Measurements from ENCODE around the gene HILPDA. TPM values are rescaled to one million over a fixed set of nuclear protein-coding genes. Genes with fewer than 3 reads are reported as not detected.

The HILPDA gene
- total and polyA plus RNA-seq, 9 of the 15 experiments (the other 6 are each of a cell fraction or from before 2014, with no cell fraction given) = 8.3 to 71.8 (median 23.5) TPM

DNA sequence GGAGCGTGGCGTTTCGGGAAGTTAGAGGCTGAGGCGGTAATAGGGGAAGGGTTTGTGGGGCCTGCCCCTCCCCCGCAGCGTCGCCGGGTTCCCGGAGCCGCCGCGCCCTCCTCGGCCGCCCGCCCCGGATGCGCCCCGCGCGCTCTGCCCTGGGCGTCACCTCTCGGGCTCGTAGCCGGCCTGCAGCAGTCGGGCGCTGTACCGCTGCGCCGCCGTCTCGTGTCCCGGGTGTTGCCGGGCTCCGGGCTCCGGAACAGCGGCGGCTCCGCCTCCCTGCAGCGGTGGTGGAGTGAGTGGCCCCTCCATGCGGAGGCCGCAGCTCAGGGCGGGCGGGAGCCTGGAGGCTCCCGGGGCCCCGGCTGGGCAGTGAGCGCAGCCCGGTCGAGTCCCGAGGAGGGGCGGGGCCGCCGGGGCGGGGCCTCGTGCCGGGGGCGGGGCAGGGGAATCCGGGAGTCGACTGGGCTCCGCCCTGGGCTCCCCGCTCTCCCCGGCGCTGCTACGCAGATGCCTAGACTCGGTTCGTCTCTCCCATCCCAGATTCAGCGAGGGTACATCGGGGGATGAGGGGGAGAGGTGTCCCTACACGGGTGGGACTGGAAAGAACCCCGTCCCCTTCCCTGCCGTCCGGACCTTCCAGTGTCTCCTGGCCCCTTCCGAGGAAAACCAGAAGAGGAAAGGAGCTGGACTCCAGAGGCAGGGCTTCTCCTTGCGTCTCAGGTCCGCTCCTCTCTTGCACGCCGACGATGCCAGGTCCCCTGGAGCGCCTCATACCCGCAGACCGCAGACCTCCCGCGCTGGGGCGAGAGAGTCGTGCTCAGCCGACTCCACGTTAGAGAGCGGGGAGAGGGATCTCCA is 45.9 kb upstream of the HILPDA start, which contains the start of gene IMPDH1 (continued):
- TF ChIP-seq, protein P1, sequence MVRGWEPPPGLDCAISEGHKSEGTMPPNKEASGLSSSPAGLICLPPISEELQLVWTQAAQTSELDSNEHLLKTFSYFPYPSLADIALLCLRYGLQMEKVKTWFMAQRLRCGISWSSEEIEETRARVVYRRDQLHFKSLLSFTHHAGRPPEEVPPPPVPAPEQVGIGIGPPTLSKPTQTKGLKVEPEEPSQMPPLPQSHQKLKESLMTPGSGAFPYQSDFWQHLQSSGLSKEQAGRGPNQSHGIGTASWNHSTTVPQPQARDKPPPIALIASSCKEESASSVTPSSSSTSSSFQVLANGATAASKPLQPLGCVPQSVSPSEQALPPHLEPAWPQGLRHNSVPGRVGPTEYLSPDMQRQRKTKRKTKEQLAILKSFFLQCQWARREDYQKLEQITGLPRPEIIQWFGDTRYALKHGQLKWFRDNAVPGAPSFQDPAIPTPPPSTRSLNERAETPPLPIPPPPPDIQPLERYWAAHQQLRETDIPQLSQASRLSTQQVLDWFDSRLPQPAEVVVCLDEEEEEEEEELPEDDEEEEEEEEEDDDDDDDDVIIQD (CRISPR knock-in tag; IDR thresholded peaks at IDR 0.05) = 0 out of 2 replicates have a peak, but pooled peaks have one; percentile 66
- TF ChIP-seq ZFP36 (IDR thresholded peaks at IDR 0.05; ENCODE audit: low read depth, low read length, partially characterized antibody) = peak; percentile 1
- no peak for TF ChIP-seq WHSC1 (IDR thresholded peaks at IDR 0.05; ENCODE audit: low read length)
- TF ChIP-seq FOXA3 (CRISPR knock-in tag; conservative IDR thresholded peaks at IDR 0.05 in 1 of 2, IDR thresholded peaks at IDR 0.05 in 1 of 2) = peak in 1 of 2 experiments; percentile 74; a peak in 2 of 4 replicates
- TF ChIP-seq, protein P2, sequence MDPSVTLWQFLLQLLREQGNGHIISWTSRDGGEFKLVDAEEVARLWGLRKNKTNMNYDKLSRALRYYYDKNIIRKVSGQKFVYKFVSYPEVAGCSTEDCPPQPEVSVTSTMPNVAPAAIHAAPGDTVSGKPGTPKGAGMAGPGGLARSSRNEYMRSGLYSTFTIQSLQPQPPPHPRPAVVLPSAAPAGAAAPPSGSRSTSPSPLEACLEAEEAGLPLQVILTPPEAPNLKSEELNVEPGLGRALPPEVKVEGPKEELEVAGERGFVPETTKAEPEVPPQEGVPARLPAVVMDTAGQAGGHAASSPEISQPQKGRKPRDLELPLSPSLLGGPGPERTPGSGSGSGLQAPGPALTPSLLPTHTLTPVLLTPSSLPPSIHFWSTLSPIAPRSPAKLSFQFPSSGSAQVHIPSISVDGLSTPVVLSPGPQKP (CRISPR knock-in tag; IDR thresholded peaks at IDR 0.05) = no peak
- no peak for TF ChIP-seq NCOA4 (IDR thresholded peaks at IDR 0.05; ENCODE audit: partially characterized antibody)
- no peak for TF ChIP-seq ZNF311 (CRISPR knock-in tag; IDR thresholded peaks at IDR 0.05)
- no peak for TF ChIP-seq TCFL5 (CRISPR knock-in tag; conservative IDR thresholded peaks at IDR 0.05)
- TF ChIP-seq, protein P3, sequence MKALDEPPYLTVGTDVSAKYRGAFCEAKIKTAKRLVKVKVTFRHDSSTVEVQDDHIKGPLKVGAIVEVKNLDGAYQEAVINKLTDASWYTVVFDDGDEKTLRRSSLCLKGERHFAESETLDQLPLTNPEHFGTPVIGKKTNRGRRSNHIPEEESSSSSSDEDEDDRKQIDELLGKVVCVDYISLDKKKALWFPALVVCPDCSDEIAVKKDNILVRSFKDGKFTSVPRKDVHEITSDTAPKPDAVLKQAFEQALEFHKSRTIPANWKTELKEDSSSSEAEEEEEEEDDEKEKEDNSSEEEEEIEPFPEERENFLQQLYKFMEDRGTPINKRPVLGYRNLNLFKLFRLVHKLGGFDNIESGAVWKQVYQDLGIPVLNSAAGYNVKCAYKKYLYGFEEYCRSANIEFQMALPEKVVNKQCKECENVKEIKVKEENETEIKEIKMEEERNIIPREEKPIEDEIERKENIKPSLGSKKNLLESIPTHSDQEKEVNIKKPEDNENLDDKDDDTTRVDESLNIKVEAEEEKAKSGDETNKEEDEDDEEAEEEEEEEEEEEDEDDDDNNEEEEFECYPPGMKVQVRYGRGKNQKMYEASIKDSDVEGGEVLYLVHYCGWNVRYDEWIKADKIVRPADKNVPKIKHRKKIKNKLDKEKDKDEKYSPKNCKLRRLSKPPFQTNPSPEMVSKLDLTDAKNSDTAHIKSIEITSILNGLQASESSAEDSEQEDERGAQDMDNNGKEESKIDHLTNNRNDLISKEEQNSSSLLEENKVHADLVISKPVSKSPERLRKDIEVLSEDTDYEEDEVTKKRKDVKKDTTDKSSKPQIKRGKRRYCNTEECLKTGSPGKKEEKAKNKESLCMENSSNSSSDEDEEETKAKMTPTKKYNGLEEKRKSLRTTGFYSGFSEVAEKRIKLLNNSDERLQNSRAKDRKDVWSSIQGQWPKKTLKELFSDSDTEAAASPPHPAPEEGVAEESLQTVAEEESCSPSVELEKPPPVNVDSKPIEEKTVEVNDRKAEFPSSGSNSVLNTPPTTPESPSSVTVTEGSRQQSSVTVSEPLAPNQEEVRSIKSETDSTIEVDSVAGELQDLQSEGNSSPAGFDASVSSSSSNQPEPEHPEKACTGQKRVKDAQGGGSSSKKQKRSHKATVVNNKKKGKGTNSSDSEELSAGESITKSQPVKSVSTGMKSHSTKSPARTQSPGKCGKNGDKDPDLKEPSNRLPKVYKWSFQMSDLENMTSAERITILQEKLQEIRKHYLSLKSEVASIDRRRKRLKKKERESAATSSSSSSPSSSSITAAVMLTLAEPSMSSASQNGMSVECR (CRISPR knock-in tag; IDR thresholded peaks at IDR 0.05) = peak; percentile 63; the same call in 1 of the 2 replicates
- no peak for TF ChIP-seq ZFP30 (CRISPR knock-in tag; IDR thresholded peaks at IDR 0.05; ENCODE audit: borderline replicate concordance)
- TF ChIP-seq ETV5 (CRISPR knock-in tag; IDR thresholded peaks at IDR 0.05; ENCODE audit: low read depth) = peak; percentile 89
- no peak for TF ChIP-seq XRCC3 (IDR thresholded peaks at IDR 0.05)
- TF ChIP-seq, protein P4, sequence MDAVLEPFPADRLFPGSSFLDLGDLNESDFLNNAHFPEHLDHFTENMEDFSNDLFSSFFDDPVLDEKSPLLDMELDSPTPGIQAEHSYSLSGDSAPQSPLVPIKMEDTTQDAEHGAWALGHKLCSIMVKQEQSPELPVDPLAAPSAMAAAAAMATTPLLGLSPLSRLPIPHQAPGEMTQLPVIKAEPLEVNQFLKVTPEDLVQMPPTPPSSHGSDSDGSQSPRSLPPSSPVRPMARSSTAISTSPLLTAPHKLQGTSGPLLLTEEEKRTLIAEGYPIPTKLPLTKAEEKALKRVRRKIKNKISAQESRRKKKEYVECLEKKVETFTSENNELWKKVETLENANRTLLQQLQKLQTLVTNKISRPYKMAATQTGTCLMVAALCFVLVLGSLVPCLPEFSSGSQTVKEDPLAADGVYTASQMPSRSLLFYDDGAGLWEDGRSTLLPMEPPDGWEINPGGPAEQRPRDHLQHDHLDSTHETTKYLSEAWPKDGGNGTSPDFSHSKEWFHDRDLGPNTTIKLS (IDR thresholded peaks at IDR 0.05; ENCODE audit: borderline replicate concordance, low read depth) = peak; percentile 68
- TF ChIP-seq, protein P5, sequence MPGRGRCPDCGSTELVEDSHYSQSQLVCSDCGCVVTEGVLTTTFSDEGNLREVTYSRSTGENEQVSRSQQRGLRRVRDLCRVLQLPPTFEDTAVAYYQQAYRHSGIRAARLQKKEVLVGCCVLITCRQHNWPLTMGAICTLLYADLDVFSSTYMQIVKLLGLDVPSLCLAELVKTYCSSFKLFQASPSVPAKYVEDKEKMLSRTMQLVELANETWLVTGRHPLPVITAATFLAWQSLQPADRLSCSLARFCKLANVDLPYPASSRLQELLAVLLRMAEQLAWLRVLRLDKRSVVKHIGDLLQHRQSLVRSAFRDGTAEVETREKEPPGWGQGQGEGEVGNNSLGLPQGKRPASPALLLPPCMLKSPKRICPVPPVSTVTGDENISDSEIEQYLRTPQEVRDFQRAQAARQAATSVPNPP (IDR thresholded peaks at IDR 0.05; ENCODE audit: borderline replicate concordance, insufficient read depth, insufficient read length) = no peak
- TF ChIP-seq ZNF124 (CRISPR knock-in tag; IDR thresholded peaks at IDR 0.05) = no peak
- peak; percentile 57 for TF ChIP-seq POLR2B (IDR thresholded peaks at IDR 0.05; ENCODE audit: low read depth, partially characterized antibody)

All from K562 (cell line).